IMR-90 (cell line): ENCODE data around the gene TMSB10. TPM values are rescaled to one million over a fixed set of nuclear protein-coding genes. Genes with fewer than 3 reads are reported as not detected.

Experiments used
- POLR2A ChIP-seq: IDR thresholded peaks from 2 replicates; pipeline ENCODE4 v1.6.1; 2012; ENCODE audit warnings: mild to moderate bottlenecking, low read depth, low read length
- RAD21 ChIP-seq: IDR thresholded peaks from 2 replicates; pipeline ENCODE4 v1.6.1; 2012; ENCODE audit warnings: low read length, improper control_type of control experiment
- SMC3 ChIP-seq: fragments of 150-350 bp; IDR thresholded peaks from 2 replicates; pipeline ENCODE4 v1.6.1; 2016; ENCODE audit warnings: low read depth, mild to moderate bottlenecking, antibody characterized with exemption, low read length, moderate library complexity
- polyA plus RNA-seq, 3 experiments: library from polyadenylated mRNA; depleted of rRNA; stranded (reverse); fragments of >200 nt; gene quantifications; 2 replicates each; pipeline ENCODE4 v1.2.3, GENCODE V29; 2012; ENCODE audit warnings: low replicate concordance in 1 of 3
- total RNA-seq: library from RNA; depleted of rRNA; stranded (reverse); fragments of >200 nt; gene quantifications from 2 replicates; pipeline ENCODE4 v1.2.3, GENCODE V29; 2012
- TF ChIP-seq, protein P1 (sequence below): fragments of 150-350 bp; IDR thresholded peaks from 2 replicates; pipeline ENCODE4 v1.6.1; 2017; ENCODE audit warnings: mild to moderate bottlenecking, antibody characterized with exemption, low read length, low read depth

The TMSB10 gene
- total and polyA plus RNA-seq, 2 of the 4 experiments (the other 2 are of a cell fraction) = 3,620 to 5,527 TPM

- TF ChIP-seq, protein P1, sequence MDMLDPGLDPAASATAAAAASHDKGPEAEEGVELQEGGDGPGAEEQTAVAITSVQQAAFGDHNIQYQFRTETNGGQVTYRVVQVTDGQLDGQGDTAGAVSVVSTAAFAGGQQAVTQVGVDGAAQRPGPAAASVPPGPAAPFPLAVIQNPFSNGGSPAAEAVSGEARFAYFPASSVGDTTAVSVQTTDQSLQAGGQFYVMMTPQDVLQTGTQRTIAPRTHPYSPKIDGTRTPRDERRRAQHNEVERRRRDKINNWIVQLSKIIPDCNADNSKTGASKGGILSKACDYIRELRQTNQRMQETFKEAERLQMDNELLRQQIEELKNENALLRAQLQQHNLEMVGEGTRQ = no peak
- TF ChIP-seq RAD21 = no peak
- no peak for TF ChIP-seq SMC3
- TF ChIP-seq POLR2A = no peak
Measured at GRCh38 chr2:84924173-84925106, 19.0 kb downstream of the TMSB10 start (continued).
